Cerebellar nuclear complex (tissue), 1 donor: ENCODE measurements around the gene PTPRM.

Experiments
- DNase-seq, 2 experiments: peaks; one replicate each; lab custom pipeline; 2025; lab: John Stamatoyannopoulos, UW

The PTPRM gene

GRCh38 chr18:7809455-7809854 lies 242.3 kb downstream of the PTPRM start:
- no peak for DNase-seq

DNA sequence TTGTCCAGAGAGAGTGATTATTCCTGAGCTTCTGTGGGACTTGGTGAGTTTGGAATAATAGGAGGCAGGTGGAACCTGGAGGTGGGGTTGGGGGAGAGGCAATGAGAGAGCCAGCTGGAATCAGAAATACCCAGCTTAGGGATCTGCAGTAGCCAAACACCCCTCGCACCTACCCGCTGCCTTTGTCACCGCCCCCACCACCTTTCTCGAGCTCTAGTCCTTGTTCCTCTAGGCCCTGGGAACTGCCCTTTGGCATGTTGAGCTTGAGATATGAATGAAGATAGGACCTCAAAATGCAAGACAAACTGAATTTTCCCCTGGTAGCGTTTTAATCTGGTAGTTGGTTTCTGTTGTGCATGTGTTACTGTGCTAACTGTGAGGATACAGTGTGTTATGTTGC lies 242.9 kb downstream of the PTPRM start:
- DNase-seq = no peak

DNA sequence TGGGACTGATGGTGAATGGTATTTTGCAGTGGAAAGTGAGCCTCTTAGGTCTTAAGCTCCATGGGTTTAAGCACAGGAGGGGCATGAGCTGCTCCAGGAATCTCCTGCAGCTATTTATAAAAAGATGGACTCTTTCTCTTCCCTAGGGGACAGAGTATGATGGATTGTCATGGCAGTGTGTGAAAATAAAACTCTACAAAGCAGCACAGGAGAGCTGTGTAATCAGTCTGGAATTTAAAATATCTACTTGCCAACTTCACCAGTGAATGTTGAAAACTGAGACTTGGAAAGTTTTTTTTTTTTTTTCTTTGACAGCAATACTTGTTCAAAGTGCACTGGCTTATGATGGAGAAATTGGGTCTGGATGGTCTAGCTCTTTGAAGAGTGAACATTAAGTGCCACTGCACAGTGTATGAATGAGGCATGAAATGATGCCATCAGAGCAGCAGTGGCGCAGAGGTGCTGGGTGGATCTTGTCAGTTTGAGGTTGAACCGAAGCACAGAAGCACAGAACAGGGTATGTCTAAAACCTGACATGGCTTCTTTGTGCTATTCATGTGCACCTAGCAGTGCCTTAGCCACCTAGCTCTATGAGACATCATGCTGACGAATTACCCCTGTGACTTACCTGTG lies 245.4 kb downstream of the PTPRM start:
- no peak for DNase-seq

DNA sequence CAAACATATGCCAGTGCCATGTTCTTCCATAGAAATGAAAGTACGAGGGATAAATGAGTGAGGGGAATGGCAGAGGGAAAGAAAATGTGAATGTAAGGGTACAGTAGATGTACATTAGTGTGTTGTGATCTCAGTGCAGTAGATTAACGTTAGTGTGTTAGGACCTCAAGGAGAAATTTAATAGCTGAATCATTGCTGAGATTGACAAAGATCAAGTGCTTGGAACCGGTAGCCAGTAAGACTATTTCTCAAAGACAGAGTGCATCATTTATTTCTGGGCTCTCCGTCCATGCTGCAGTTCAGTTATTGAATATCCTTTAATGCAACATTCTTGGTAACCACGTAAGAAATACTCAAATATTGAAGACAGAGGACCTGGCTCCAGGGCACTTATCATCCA lies 246.0 kb downstream of the PTPRM start:
- no peak for DNase-seq

DNA sequence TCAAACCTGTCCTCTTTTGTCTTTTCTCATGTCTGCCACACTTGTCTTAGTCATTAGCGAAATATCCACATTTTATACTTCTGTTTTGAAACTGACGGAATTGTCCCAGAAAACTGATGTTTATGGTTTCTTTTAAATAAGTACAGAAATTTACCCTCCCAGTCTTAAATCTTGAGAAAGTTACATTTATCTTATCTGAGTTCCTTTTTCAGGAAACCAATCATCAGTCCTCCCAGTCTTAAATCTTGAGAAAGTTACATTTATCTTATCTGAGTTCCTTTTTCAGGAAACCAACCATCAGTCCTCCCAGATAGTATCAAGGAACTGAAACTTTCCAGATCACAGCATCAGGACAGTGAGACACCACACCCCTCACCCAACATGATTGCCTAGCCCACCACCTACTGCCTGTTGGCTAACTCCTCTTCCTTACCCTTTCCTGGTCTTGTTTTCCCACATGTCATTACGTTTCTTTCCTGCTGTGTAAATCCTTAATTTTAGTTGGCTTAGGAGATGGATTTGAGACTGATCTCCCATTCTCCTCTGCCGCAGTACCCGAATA lies 247.7 kb downstream of the PTPRM start:
- DNase-seq = no peak

GRCh38 chr18:7815787-7816186 lies 248.7 kb downstream of the PTPRM start:
- no peak for DNase-seq

DNA sequence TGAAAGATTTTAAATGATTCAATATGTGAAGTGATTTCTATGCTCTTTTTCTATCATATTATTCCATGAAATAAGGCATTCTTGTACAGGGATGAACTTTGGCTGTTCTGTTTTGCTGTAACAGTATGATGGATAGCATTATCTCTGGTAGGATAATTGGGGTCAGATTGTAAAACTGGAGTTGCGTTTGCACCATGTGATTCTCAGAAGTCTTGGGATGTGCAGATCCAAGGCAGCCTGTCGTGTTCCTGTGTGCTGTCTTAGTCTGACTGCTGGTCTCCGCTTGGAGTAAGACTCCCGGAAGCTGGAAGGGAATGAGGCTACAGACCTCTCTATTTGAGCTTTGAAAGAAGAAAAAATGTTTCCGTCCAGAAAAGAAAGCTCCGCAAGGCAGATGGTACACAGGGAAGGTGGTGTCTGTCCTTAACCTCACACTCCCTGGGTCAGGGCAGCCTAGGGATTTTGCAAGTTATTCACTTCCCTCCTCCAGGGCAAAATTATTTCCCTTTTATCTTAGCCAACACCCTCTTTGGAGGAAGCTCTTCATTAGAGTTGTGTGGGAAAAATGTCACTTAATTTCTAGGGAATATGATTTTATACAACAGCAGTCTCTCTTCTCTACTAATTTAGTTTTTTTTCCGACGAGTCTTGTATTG lies 250.6 kb downstream of the PTPRM start:
- DNase-seq = no peak

DNA sequence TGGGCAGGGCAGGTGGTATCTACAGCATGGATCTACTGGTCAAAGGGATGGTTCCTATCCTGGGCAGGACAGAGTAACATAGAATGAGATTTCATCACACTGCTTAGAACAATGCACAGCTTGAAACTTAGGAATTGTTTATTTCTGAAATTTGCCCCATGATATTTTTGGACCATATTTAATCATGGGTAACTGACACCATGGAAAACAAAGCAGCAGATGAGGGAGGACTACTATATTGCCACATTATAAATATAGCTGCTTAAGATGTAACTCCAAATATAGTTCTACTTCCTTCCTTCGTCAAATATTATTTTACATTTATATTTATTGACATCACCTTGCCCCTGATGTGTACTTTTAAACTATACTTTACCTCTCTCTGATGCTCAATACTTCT lies 254.7 kb downstream of the PTPRM start:
- DNase-seq = no peak

DNA sequence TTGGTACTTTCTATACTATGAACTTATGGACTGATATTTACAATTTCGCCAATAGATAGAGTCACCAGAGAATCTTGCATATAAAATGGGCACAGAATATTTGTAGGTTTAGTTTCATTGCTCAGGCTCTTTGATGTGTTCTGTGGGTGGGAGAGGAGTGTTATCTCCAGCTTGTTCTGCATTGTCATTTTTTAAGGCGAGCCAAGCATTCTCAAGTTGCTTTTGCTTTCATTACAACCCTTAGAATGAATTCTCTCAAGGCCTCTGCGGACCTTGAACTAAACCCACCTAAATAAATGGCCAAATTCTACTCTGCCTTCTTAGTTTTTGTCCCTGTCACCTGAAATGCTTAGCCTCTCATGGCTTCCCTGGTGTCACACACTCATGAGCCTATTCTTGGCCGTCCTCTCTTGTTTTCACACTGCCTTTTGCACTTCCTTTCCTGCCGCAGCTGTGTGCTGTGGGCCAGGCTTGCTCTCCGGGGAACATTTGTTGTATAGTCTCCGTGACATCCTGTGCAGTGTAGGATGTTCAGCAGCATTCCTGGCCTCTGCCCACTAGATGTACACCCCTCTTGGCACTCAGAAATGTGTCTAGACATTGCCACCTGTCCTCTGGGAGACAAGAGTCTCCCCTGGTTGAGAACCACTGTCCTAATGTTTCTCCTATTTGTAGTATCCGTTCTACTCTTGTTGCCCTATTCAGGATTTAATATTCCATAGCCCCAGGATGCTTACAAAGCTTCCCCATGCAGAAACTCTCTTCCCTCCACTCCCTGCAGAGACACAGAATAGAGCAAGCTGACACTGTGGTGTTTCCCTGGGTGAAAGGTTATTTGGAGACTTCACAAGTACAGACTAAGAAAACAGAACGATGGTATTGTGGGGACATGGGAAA lies 255.6 kb downstream of the PTPRM start:
- DNase-seq = no peak

DNA sequence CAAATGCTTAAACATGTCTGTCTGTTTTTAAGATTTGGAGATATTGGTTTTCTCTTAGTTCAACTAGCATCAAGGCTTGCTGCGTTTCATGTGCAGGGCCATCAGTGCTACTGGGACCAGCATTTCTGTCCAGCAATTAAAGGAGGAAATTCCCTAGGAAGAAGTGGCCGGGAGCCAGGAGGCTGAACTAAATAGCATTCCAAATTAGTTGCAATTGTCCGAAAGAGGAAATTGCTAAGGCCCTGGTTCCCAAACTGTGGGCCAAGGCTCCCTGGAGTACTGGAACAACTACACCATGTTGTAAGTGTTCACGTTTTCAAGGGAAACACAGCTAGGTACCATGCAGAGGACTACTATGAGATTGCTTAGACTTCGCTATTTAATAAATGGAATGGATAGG lies 257.9 kb downstream of the PTPRM start:
- DNase-seq = no peak

GRCh38 chr18:7830468-7830867 lies 263.4 kb downstream of the PTPRM start:
- no peak for DNase-seq

DNA sequence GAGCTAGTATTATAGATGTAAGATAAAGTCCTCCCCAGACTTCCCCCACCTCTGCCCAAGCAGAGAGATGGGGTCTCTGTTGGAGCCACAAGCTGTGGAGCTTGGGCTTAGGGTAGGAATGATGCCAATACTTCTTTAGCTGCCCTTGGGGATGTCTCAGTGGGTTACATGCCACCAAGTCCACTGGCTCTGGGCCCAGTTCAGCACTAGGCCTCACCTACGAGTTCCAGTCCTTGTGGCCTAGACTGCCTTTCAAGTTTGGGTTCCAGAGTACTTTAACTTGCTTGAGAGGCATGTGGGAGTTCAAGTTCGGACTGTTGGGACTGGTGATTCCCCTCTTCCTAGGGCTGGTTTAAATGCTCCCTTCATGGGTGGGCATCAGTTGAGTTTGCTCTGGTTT lies 272.4 kb downstream of the PTPRM start:
- no peak for DNase-seq

DNA sequence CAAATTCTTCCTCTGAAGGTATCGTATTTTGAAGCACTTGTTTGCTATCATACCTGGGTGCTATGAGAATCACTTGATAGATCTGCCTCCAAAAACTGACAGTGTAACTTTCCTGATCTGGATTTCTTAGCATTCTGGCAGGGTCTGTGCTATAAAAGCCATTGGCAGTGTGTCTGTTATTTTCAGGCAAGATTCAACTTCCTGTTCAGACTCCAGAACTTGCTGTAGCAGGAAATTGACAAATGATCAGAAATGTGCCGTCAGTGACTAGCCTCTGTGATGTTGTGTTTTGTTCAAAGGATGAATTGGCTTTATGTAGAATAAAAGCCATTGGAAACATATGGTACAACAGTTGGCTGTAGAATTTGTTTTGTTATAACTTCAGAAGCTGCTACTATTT lies 273.3 kb downstream of the PTPRM start:
- DNase-seq = no peak

DNA sequence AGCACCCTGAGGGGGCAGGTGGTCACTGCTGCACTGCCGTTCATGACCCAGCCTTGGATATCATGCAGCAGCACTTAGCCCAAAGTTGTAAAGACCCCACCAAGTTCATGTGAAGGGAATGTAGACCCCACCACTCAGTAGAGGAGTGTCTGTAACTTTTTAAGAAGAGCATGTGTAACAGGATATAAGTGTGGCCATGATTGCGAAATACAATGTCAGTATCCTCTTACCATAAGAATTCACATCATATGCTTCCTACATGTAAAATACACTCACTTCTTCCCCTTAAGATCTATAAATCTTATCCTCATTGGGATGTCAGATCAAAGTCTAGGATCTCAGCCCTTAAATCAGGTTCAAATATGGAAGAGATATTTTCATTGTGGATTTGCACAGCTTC lies 276.9 kb downstream of the PTPRM start:
- DNase-seq = no peak

DNA sequence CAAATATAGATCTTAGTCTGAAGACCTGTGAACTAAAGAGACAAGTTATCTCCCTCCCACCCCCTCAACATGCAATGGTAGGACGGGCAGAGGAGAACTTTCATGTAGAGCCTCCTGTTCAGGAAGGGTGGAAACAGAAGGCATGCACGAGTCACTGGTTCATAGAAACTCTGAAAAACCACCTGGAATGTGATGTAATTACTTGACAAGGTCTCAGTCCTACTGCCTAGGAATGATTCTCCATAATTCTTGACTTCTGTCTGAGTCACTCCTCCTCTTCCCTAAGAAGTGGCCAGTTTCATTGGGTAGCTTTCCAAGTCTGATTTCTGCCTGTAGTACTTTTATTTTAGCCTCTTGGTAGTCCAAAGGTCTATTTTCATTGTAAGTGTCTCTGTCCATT lies 277.3 kb downstream of the PTPRM start:
- no peak for DNase-seq

- no peak for DNase-seq
Measured at GRCh38 chr18:7846335-7846734, 279.2 kb downstream of the PTPRM start.

DNA sequence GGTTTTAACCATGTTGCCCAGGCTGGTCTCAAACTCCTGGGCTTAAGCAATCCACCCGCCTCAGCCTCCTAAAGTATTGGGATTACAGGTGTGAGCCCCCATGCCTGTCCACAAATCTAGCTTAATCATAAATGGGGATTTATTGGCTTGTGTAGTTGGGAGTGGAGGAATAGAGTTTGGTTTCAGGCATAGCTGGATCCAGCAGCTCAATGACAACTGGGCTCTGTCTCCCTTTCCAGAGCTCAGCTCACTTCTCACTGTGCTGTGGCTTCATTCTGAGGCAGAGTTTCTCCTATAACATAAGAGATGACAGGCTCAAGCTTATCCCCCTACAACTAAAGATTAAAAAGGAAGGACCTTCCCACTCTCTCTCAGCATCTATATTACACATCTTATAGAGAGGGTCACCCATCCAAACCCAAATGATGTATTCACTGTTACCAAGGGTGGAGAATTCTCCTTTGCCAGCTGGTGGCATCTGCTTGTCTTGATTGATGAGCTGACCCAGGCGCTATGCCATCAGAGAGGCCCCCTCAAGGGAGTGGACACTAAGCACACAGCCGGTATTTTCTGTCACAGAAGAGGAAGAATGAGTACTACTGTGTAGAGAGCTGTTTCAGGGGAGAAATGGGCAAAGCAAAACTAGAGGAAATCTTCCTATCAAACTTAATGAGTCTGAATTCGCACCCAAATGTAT lies 280.4 kb downstream of the PTPRM start:
- no peak for DNase-seq

DNA sequence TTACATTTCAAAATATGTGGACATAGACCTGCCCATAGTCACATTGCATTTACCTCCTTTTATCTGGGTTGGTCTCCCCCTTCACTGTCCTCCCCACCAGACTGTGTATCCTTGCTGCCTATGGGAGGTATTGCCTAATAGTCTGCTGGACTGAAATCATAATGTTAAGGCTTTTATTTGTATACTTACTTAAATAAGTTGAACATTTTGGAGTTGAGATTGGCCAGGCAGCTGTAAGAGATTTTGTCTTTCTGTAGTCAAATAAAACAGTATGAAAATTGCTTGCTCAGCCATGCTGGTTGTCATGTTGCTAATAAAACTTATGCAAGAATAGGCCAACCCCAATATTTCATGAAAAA lies 280.9 kb downstream of the PTPRM start:
- no peak for DNase-seq

- DNase-seq = no peak
Measured at GRCh38 chr18:7850446-7850845, 283.3 kb downstream of the PTPRM start.

DNA sequence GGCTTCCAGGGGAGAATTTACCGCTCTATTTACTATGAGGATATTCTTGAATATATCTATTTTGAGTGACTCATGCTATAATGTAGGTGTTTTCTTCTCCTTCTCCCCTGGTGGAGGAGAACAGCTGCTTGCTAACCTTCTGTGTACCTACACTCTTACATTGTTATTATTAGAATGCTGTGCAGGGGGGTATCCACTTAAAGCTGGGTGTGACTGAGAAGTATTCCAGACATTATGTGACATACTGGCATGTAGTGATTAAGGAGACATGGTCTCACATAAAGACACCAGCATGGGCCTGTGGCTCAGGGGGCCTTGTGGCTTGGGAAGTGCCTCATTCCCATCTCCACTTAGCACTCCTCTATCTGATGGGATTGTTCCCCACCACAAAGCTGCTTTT lies 287.9 kb downstream of the PTPRM start:
- no peak for DNase-seq

DNA sequence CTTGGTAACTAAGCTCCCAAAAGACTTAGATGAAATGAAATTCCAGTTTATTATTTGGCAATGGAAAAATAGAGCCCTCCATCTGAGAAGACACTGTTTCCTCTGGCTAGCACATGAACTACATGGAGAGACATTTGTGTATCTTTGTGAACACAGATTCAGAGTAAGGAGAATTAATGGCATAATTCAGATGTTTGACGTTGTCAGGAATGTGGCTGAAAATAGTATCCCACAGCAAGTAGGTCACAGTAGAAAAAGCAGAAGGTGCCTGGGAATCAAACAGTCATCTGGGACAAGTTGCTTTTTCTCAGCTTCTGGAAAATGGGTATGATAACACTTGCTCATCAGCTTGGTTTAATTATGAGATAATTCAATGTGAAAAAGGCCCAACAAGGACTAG lies 288.6 kb downstream of the PTPRM start:
- DNase-seq = no peak

- no peak for DNase-seq
Measured at GRCh38 chr18:7856116-7856515, 289.0 kb downstream of the PTPRM start.
